HAP-1 (cell line): ENCODE data around the gene PADI4.
"Not testable (repeated sequence)": the region's sequence is repeated elsewhere in the genome, so short reads cannot be mapped to it uniquely, and the experiment has no call there.

ENCODE experiments used
- DNase-seq, 2 experiments: peaks; one replicate each; pipeline ENCODE4 v3.0.0-alpha.2; 2016 to 2020; ENCODE audit warnings: low spot score in 2 of 2
- H3K27me3 ChIP-seq: fragments of 250-450 bp; sonication (Bioruptor Pico); 2 replicates; pipeline ENCODE4 v1.5.1; 2020; ENCODE audit warnings: low read depth, mild to moderate bottlenecking, moderate library complexity
- H3K36me3 ChIP-seq: fragments of 250-450 bp; sonication (Bioruptor Pico); replicated peaks from 2 replicates; pipeline ENCODE4 v1.5.1; 2020; ENCODE audit warnings: mild to moderate bottlenecking
- H3K4me1 ChIP-seq: fragments of 250-450 bp; sonication (Bioruptor Pico); 2 replicates; pipeline ENCODE4 v1.5.1; 2020; ENCODE audit warnings: mild to moderate bottlenecking
- H3K4me3 ChIP-seq: fragments of 250-450 bp; sonication (Bioruptor Pico); 2 replicates; pipeline ENCODE4 v1.5.1; 2020; ENCODE audit warnings: mild to moderate bottlenecking, moderate library complexity
- H3K9me3 ChIP-seq: fragments of 250-450 bp; sonication (Bioruptor Pico); 2 replicates; pipeline ENCODE4 v1.5.1; 2020; ENCODE audit warnings: mild to moderate bottlenecking, moderate library complexity
- in situ Hi-C: fragments of 300-500 bp; cut with MboI; formaldehyde crosslinking; loops from 3 replicates; pipeline ENCODE4 v1.14.3; 2020; ENCODE audit warnings: low sequenced_read_pairs, inconsistent platforms, mixed read lengths

PADI4 gene

DNA sequence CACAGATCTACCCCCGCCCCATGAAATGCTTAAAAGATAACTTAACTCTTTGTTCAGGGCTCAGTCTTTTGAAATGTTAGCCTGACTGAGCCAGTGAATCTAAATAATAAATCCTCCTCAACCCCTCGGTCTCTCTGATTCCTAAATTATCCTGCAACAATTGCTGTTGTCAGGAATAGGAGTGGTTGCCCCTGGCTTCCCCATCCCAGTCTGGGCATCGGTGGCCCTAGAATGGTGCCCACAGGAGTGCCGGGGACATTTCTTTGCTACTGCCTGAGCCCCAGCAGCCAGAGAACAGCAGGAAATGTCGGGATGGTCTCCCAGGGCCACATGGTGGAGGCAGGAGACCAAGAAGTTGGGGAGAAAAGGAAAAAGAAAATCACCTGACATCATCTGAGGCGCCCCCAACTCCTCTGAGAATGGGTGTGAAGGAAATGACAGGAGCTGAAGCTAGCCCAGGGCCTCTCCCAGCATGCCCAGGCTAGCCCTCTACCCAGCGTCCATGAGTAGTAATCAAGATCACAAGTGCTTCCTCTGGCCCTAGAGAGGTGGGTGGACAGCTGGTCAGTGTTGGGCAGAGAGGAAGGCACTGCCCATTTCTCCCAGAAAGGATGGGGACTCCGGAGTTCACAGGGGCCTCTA is 1.6 kb downstream of the PADI4 start:
- in situ Hi-C loops, result no loop called here
- Histone ChIP-seq H3K27me3 (no peaks in the 10 kb centered on the region), H3K4me1 (peaks cover 7% of the 10 kb centered on the region), H3K9me3 (no peaks in the 10 kb centered on the region), H3K4me3 (no peak overlapping the region), H3K36me3 (no peaks in the 10 kb centered on the region)
- no peak for DNase-seq

DNA sequence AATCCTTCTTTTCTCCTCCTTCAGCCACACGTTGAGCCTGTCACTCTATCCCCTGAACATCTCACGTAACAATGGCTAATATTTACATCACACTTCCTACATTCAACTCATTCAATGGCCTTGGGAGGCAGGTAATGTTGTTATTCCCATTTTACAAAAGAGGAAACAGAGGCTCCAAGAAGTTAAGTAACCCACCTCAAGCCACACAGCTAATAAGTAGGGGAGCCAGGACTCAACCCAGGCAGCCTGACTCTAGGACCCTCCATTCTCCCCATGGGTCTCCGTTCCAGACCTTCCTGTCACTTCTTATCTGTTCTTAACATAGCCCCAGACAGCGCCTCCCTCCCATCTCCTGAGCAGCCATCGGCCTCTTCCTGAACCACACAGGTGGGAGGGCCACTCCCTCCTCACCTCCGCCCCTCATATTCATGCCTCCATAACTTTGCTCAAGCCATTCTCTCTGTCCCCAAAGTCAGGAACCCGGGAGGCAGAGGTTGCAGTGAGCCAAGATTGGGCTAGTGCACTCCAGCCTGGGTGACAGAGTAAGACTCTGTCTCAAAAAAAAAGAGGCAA is 2.2 kb downstream of the PADI4 start:
- H3K9me3 ChIP-seq, result no peaks in the 10 kb centered on the region
- in situ Hi-C loops, result no loop called here
- H3K4me1 ChIP-seq, result peaks cover 7% of the 10 kb centered on the region
- no peak for DNase-seq
- H3K4me3 ChIP-seq, result no peak overlapping the region
- no peaks in the 10 kb centered on the region for H3K36me3 ChIP-seq
- no peaks in the 10 kb centered on the region for H3K27me3 ChIP-seq

DNA sequence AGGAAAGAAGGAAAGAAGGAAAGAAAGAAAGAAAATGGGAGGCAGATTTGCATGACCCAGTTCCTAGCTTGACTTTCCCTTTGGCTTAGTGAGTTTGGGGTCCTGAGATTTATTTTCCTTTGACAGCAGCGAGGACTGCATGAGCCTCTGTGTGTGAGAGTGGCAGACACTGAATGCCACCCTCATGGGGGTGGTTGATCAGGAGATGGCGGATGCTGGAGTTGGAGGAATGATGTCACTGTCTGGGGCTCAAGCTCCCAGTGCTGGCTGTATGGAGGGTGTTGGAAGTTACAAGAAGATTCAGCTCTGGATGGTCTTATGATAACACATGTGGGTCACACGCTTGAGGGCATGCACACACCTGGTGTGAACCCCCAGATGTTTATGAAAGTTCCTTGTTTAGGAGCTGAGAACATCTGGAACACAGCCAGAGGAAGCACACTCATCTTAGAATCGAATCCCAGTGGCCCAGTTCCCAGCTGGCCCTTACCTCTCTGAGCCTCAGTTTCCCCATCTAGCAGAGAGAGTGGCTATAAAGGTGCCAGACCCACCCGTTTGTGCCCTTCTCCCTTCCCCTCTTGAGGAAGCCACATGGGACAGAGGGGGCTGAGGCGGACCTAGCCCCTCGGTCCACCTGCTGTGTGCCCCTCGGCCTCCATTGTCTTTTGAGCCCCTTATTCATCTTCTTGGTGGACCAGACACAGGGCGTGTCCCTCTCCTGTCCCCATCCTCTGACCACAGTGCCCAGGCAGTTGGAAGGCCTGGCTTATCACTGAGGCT is 5.7 kb downstream of the PADI4 start:
- in situ Hi-C loops, result no loop called here
- DNase-seq, result no peak
- Histone ChIP-seq H3K36me3 (no peaks in the 10 kb centered on the region), H3K9me3 (no peaks in the 10 kb centered on the region), H3K27me3 (no peaks in the 10 kb centered on the region), H3K4me1 (peaks cover 7% of the 10 kb centered on the region), H3K4me3 (no peak overlapping the region)

DNA sequence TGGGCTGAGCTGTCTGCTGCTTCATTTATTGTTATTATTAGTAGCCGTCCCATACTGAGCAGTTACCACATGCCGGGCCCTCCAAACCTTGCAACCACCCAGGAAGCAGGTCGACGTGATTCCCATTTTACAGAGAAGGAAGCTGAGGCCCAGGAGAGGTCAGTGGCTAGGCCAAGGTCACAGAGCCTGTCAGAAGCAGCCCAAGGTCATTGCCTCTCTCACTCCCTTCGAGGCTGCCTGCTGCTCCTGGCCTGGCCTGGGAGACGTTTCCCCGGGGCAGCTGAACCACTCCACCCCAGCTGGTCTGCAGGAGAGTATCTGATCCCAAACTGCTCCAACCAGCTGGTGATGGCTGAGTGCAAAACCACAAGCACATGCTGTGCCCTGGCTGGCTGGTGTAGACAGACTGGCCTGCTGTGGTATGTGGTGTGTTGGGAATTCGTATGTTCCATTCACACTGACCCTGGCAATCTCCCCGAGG is 6.5 kb downstream of the PADI4 start:
- peaks cover 3% of the 10 kb centered on the region for H3K4me1 ChIP-seq
- no peak overlapping the region for H3K4me3 ChIP-seq
- in situ Hi-C loops, result no loop called here
- DNase-seq, result no peak
- no peaks in the 10 kb centered on the region for H3K36me3 ChIP-seq
- no peaks in the 10 kb centered on the region for H3K9me3 ChIP-seq
- H3K27me3 ChIP-seq, result no peaks in the 10 kb centered on the region

DNA sequence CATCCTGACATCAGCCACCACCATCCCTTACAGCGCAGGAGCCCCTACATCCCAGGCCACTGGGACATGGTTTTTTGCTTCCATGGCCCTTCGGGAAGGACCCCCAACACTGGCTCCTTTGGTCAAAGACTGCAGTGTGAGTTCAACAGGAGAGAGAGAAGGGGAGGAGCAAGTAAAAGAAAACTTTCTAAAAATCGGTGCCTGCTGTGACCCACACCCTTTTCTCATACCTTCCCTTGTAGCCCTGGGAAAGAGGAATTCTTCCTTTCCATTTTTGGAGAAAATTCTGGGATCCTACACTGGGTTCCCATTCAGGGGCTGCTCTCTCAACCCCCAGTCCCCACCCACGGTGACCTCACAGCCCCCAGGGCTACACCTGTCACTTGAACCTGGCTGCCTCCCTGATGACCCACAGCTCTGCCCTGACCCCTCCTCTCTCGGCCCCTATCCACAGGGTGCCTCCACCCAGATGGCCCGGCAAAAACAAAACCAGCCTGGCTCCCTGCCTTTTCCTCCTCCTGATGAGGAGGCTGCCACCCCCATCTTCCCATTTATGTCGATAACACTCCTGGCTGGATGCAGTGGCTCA is 7.6 kb downstream of the PADI4 start:
- Histone ChIP-seq H3K36me3 (no peaks in the 10 kb centered on the region), H3K4me1 (no peaks in the 10 kb centered on the region), H3K27me3 (no peaks in the 10 kb centered on the region), H3K4me3 (no peak overlapping the region), H3K9me3 (no peaks in the 10 kb centered on the region)
- in situ Hi-C loops, result no loop called here
- no peak for DNase-seq

DNA sequence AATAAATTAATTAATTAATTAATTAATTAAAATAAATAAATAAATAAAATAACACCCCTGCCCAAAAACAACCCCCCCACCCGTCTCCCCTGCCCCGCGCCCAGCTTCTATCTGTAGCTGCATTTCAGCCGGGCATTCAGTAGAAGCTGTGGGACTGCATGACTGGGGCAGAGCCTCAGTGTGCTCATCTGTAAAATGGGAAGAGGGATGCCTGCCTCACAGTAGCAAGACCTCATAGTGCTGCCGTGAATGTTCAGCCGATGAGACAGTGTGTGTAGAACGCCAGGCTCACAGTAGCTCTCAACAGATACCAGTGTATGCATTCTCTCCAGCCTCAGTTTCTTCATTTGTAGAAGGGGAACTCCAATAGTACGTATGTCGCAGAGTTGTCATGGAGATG is 8.7 kb downstream of the PADI4 start:
- in situ Hi-C loops, result no loop called here
- H3K27me3 ChIP-seq, result no peaks in the 10 kb centered on the region
- no peaks in the 10 kb centered on the region for H3K4me1 ChIP-seq
- no peaks in the 10 kb centered on the region for H3K9me3 ChIP-seq
- no peak for DNase-seq
- no peaks in the 10 kb centered on the region for H3K36me3 ChIP-seq
- no peak overlapping the region for H3K4me3 ChIP-seq

DNA sequence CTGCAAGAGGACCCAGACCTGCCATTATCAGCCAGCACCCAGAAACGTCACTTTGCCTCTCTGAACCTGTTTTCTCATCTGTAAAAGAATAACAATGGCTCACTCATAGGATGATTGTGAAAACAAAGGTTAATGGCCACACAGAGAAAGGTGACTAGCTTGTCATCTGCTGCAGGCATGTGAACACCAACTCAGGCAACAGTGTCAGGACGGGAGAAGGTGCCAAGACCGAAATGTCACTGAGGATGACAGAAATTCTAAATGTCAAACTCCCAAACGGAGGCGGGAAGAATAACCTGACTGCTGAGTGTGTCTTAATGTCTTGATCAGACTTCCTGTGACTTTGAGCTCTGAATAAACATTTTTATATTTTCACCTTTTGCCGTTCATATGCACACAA is 10.3 kb downstream of the PADI4 start:
- no peak overlapping the region for H3K4me3 ChIP-seq
- no peak for DNase-seq
- 0 out of 2 replicates have a peak, but pooled peaks cover 2% of the 10 kb centered on the region for H3K27me3 ChIP-seq
- no peaks in the 10 kb centered on the region for H3K9me3 ChIP-seq
- no peaks in the 10 kb centered on the region for H3K36me3 ChIP-seq
- no peaks in the 10 kb centered on the region for H3K4me1 ChIP-seq
- in situ Hi-C loops, result no loop called here

DNA sequence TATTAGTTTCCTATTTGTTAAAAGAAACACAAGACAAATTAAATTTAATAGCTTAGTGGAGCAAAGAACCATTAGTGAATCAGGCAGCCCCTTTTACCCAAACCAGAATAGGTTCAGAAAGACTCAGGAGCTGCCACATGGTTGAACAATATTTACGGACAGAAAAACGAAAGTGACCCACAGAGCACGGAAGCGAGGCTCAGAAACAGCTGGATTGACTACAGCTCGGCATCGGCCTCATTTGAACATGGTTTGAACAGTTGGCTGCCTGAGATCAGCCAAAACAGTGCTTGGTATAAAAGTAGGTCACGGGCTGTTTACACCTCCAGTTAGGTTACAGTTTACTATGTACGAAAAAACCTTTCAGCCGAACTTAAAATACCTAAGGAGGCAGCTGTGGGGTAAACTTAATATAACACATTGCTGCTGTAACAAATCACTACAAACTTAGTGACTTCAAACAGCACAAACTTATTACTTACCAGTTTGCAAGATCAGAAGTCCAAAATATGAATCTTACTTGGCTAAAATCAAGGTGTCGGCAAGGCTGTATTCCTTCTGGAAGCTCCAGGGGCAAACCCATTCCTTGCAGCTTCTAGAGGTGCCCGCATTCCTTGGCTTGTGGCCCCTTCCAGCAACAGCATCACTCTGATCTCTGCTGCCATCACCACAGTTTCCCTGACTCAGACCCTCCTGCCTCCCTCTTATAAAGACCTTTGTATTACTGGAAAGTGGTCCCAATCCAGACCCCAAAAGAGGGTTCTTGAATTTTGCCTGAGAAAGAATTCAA is 11.8 kb downstream of the PADI4 start:
- H3K9me3 ChIP-seq, result no peaks in the 10 kb centered on the region
- H3K27me3 ChIP-seq, result peaks cover 5% of the 10 kb centered on the region; the same call in 1 of the 2 replicates
- no peak for DNase-seq
- H3K4me3 ChIP-seq, result no peak overlapping the region
- in situ Hi-C loops, result no loop called here
- H3K36me3 ChIP-seq, result no peaks in the 10 kb centered on the region
- no peaks in the 10 kb centered on the region for H3K4me1 ChIP-seq

DNA sequence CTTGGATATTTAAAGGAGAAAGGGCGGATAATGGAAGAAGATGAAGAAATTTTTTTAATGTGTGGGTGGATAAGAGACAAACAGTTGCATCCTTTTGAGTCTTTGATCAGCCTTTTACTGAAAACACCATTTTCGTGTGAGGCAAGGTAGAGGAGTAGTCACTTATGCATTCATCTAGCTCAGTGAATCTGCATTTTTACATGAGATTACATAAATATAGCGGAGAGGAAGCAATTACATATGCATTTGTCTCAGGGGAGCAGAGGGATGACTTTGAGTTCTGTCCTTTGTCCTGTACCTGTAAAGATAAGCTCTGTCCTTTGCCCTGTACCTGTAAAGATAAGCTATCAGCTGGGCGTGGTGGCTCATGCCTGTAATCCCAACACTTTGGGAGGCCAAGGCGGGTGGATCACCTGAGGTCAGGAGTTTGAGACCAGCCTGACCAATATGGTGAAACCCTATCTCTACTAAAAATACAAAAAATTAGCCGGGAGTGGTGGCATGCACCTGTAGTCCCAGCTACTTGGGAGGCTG is 13.9 kb downstream of the PADI4 start:
- H3K9me3 ChIP-seq, DNase-seq, H3K27me3 ChIP-seq, H3K4me1 ChIP-seq, H3K4me3 ChIP-seq, H3K36me3 ChIP-seq, in situ Hi-C loops: not testable (repeated sequence)

DNA sequence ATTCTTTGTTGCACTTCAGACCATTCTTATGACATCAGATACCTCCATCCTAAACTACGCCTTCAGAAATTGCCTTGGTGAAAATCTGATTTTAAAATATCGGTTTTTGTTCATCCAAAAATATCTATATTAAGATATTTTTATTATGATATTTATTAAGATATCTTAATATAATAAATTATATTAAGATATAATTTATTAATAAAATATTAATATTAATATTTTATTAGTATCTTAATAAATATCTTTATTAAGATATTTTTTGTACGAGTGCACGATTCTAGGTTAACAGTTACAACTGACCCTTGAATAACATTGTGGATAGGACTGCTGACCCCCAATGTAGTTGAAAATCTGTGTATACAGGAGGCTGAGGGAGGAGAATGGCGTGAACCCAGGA is 20.9 kb downstream of the PADI4 start:
- no peaks in the 10 kb centered on the region for H3K9me3 ChIP-seq
- DNase-seq, result no peak
- peaks cover 8% of the 10 kb centered on the region for H3K27me3 ChIP-seq
- in situ Hi-C loops, result no loop called here
- H3K36me3 ChIP-seq, result no peaks in the 10 kb centered on the region
- H3K4me3 ChIP-seq, result no peak overlapping the region
- no peaks in the 10 kb centered on the region for H3K4me1 ChIP-seq

DNA sequence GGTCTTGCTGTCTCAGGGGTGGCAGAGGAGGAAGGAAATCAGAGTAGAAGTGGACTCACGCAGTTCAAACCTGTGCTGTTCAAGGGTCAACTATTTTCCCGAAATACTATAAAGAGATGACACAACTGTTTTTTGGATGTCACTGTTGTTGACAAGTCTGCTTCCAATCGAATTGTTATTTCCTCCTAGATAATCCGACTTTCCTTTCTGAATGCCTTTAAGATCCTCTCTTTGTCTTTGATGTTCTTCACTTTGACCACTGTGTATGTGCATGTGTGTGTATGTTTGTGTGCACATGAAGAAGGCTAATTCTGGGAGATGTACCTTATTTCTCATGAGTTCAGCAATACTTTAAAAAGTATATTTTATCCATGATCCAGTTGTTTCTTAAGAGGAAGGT is 21.6 kb downstream of the PADI4 start:
- no peak for DNase-seq
- Histone ChIP-seq H3K27me3 (peaks cover 6% of the 10 kb centered on the region), H3K4me1 (no peaks in the 10 kb centered on the region), H3K9me3 (no peaks in the 10 kb centered on the region), H3K36me3 (no peaks in the 10 kb centered on the region), H3K4me3 (no peak overlapping the region)
- in situ Hi-C loops, result loop anchor here (10.0 kb wide), 1 partner anchor 205 kb away; no protein-coding TSS in a partner anchor

DNA sequence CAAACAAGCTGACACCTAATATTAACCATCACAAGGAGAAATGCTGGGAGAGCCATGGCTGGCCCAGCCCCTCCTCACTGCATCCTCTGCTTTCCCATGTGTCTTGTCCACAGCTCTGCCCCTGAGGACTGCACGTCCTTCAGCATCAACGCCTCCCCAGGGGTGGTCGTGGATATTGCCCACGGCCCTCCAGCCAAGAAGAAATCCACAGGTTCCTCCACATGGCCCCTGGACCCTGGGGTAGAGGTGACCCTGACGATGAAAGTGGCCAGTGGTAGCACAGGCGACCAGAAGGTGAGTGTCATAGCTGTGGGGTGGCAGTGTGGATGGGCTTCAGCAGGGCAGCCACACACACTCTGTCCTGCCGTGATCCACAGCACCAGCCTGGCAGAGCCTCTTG is 22.9 kb downstream of the PADI4 start:
- in situ Hi-C loops, result loop anchor here (10.0 kb wide), 1 partner anchor 206 kb away; no protein-coding TSS in a partner anchor
- Histone ChIP-seq H3K27me3 (peaks cover 5% of the 10 kb centered on the region), H3K36me3 (no peaks in the 10 kb centered on the region), H3K9me3 (no peaks in the 10 kb centered on the region), H3K4me1 (no peaks in the 10 kb centered on the region), H3K4me3 (no peak overlapping the region)
- DNase-seq, result no peak

DNA sequence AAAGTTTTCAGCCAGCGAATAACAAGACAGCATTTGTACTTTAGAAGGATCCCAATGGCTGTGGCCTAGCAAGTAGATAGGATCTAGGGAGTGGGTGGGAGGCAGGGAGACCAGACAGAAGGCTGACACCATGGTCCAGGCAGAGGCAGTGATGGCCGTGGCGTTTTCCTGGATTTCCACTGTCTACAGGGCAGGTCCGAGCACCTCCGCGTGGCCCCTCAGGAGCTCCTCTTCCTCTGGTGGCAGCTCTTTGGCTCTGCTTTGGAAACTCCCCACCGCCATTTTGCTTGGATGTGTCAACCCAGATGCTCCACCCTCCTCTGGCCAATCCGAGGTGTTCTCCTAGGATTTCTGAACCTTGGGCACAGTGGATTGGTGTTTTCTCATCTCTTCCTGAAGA is 25.1 kb downstream of the PADI4 start:
- Histone ChIP-seq H3K4me1 (no peaks in the 10 kb centered on the region), H3K27me3 (no peaks in the 10 kb centered on the region; the same call in 1 of the 2 replicates), H3K4me3 (no peak overlapping the region), H3K36me3 (no peaks in the 10 kb centered on the region), H3K9me3 (no peaks in the 10 kb centered on the region)
- DNase-seq, result no peak
- in situ Hi-C loops, result loop anchor here (10.0 kb wide), 1 partner anchor 208 kb away; no protein-coding TSS in a partner anchor
